NB4 (cell line): ENCODE results near the gene PHACTR1.

Experiments
- CTCF ChIP-seq: IDR thresholded peaks from one replicate; pipeline ENCODE4 v1.5.1; 2012; ENCODE audit warnings: low read depth, low read length
- MAX ChIP-seq: IDR thresholded peaks from 2 replicates; pipeline ENCODE4 v1.6.1; 2011; ENCODE audit warnings: low read depth, low read length
- POLR2A ChIP-seq: IDR thresholded peaks from 2 replicates; pipeline ENCODE4 v1.6.1; 2011; ENCODE audit warnings: mild to moderate bottlenecking; ENCODE audit not compliant: insufficient read length; ENCODE audit errors: extremely low read depth

- no peak for TF ChIP-seq CTCF
- TF ChIP-seq MAX: no peak
- no peak for TF ChIP-seq POLR2A
Observed at GRCh38 chr6:12939314-12939713, 222.7 kb downstream of the PHACTR1 start.
